K562 (cell line): ENCODE results near the gene ACVR2B. TPM values are rescaled to one million over a fixed set of nuclear protein-coding genes. Genes with fewer than 3 reads are reported as not detected.
A peak's percentile ranks its signal among the peaks of the same experiment; 100 is the strongest.

ENCODE experiments used
- ATAC-seq: fragments of 200-7000 bp; cut with Tn5 transposase; 3 replicates; pipeline ENCODE4 v1.9.1; 2020; ENCODE audit warnings: moderate library complexity
- BruUV-seq: library from RNA; stranded (reverse); fragments of 400-500 nt; replicated peaks from 2 replicates; lab custom pipeline; 2021; lab: Mats Ljungman, UMichigan
- CTCF ChIA-PET: fragments of 300-600 bp; formaldehyde crosslinking; extraction: SDS; loops from one replicate; lab custom pipeline; 2021; ENCODE audit warnings: low intra/inter-chr PET ratio; lab: Yijun Ruan, JAX
- POLR2A ChIA-PET: fragments of 300-600, 350-650 bp; sonication (Branson Sonifier 250); formaldehyde crosslinking; extraction: SDS; loops from one replicate; lab custom pipeline; 2021; ENCODE audit warnings: antibody characterized with exemption, inconsistent platforms; lab: Yijun Ruan, JAX
- DNase-seq, 4 experiments: peaks; one replicate each; pipeline versions ENCODE4 v3.0.0 to v3.0.0-alpha.2; 2011 to 2018; ENCODE audit warnings: low spot score in 3 of 4, mixed read lengths in 3 of 4; ENCODE audit errors: extremely low read depth in 1 of 4
- FAIRE-seq: peaks from 2 replicates; lab custom pipeline; 2011; peaks lifted over from hg19 to GRCh38; lab: Jason Lieb, UNC
- H2AFZ ChIP-seq: 2 replicates; pipeline ENCODE4 v1.6.0; 2011; ENCODE audit warnings: low read depth, low read length, control low read depth, inconsistent platforms
- H3K27ac ChIP-seq: fragments of 200-600 bp; 3 replicates; pipeline ENCODE4 v1.8.0; 2011; ENCODE audit warnings: low read depth, mild to moderate bottlenecking, control low read depth, inconsistent platforms, low read length, moderate library complexity, mixed read lengths; ENCODE audit errors: extremely low read depth
- H3K27me3 ChIP-seq, 2 experiments: fragments of 300-600 bp in 1 of 2; 2 replicates in 1 of 2; 3 replicates in 1 of 2; pipeline versions ENCODE4 v1.6.0 to v1.8.0; 2011; ENCODE audit warnings: inconsistent platforms in 2 of 2, low read length in 2 of 2, mild to moderate bottlenecking in 1 of 2, mixed read lengths in 1 of 2, moderate library complexity in 1 of 2; ENCODE audit not compliant: control insufficient read depth in 2 of 2, insufficient read depth in 2 of 2
- H3K36me3 ChIP-seq: fragments of 300-600 bp; 3 replicates; pipeline ENCODE4 v1.8.0; 2011; ENCODE audit warnings: mild to moderate bottlenecking, low read length, inconsistent platforms; ENCODE audit not compliant: control insufficient read depth, insufficient read depth
- H3K4me1 ChIP-seq, 2 experiments: fragments of 200-600 bp in 1 of 2; replicated peaks in 1 of 2; 2 replicates in 1 of 2; 3 replicates in 1 of 2; pipeline versions ENCODE4 v1.5.1 to v1.8.0; 2011; ENCODE audit warnings: inconsistent platforms in 2 of 2, low read length in 2 of 2, mild to moderate bottlenecking in 1 of 2, mixed read lengths in 1 of 2, moderate library complexity in 1 of 2; ENCODE audit not compliant: control insufficient read depth in 2 of 2, insufficient read depth in 2 of 2
- H3K4me2 ChIP-seq: 2 replicates; pipeline ENCODE4 v1.6.1; 2011; ENCODE audit warnings: low read length, control low read depth, inconsistent platforms, mixed read lengths; ENCODE audit not compliant: insufficient read depth
- H3K4me3 ChIP-seq: fragments of 200-600 bp; sonication (generic), shearing (Covaris generic); 2 replicates; pipeline ENCODE4 v1.5.1; 2016; ENCODE audit warnings: control low read depth, inconsistent platforms
- H3K79me2 ChIP-seq: fragments of 200-600 bp; 3 replicates; pipeline ENCODE4 v1.8.0; 2011; ENCODE audit warnings: low read length, inconsistent platforms; ENCODE audit not compliant: control insufficient read depth, insufficient read depth
- H3K9ac ChIP-seq, 2 experiments: 2 replicates each; pipeline versions ENCODE4 v1.6.0 to v1.6.1; 2011; ENCODE audit warnings: low read depth in 2 of 2, low read length in 2 of 2, control low read depth in 1 of 2, inconsistent platforms in 1 of 2, mild to moderate bottlenecking in 1 of 2, mixed read lengths in 1 of 2; ENCODE audit not compliant: insufficient read depth in 1 of 2
- H3K9me1 ChIP-seq: one replicate; pipeline ENCODE4 v1.6.0; 2011; ENCODE audit warnings: inconsistent platforms, mild to moderate bottlenecking, low read length, moderate library complexity; ENCODE audit not compliant: control insufficient read depth, insufficient read depth
- H3K9me3 ChIP-seq: replicated peaks from 2 replicates; pipeline ENCODE4 v1.5.1; 2011; ENCODE audit warnings: low read depth, low read length, inconsistent platforms; ENCODE audit not compliant: control insufficient read depth, insufficient read depth
- H4K20me1 ChIP-seq: replicated peaks from 2 replicates; pipeline ENCODE4 v1.6.1; 2011; ENCODE audit warnings: low read length, inconsistent platforms, mixed read lengths; ENCODE audit not compliant: control insufficient read depth, insufficient read depth
- FOSL1 ChIP-seq: fragments of 200-800 bp; sonication (Bioruptor generic); conservative IDR thresholded peaks from 2 replicates; pipeline ENCODE4 v1.6.1; 2016; ENCODE audit warnings: missing genetic modification characterization, missing compliant biosample characterization
- HDAC1 ChIP-seq, 2 experiments: fragments of 450-650 bp; IDR thresholded peaks; 2 replicates each; pipeline ENCODE4 v1.6.1; 2016 to 2017; ENCODE audit warnings: inconsistent platforms in 1 of 2, mild to moderate bottlenecking in 1 of 2, moderate library complexity in 1 of 2
- JUN ChIP-seq, 2 experiments: sonication (generic) in 1 of 2; formaldehyde crosslinking in 1 of 2; IDR thresholded peaks; 2 replicates each; pipeline versions ENCODE4 v1.6.1 to v1.8.0; 2012 to 2022; ENCODE audit warnings: borderline replicate concordance in 2 of 2, mild to moderate bottlenecking in 2 of 2, improper control_type of control experiment in 1 of 2, low read depth in 1 of 2, low read length in 1 of 2, missing genetic modification reagents in 1 of 2
- JUND ChIP-seq, 2 experiments: IDR thresholded peaks; 2 replicates in 1 of 2; 3 replicates in 1 of 2; pipeline ENCODE4 v1.6.1; 2011; ENCODE audit warnings: borderline replicate concordance in 2 of 2, low read depth in 2 of 2, low read length in 2 of 2, improper control_type of control experiment in 1 of 2, missing biosample characterization in 1 of 2, missing genetic modification characterization in 1 of 2, missing genetic modification reagents in 1 of 2
- WGBS: fragments of 100-300 bp; shearing (Covaris generic); methylation state at CpG from one replicate; pipeline ENCODE4 v1.1.6; 2016; ENCODE audit warnings: low coverage, mixed read lengths; ENCODE audit not compliant: insufficient coverage; ENCODE audit errors: missing lambda C conversion rate; 5-methylcytosine and 5-hydroxymethylcytosine counted together
- in situ Hi-C: fragments of 300-500 bp; cut with MboI; formaldehyde crosslinking; loops from 4 replicates; pipeline ENCODE4 v1.15.0; 2018; ENCODE audit warnings: inconsistent platforms, mixed read lengths
- intact Hi-C: fragments of 100-400 bp; cut with micrococcal nuclease; formaldehyde crosslinking; loops from 2 replicates; pipeline ENCODE4 v1.14.2; 2022
- polyA plus RNA-seq, 8 experiments: library from polyadenylated mRNA; depleted of rRNA in 4 of 8; stranded (reverse) in 5 of 8; unstranded in 3 of 8; fragments of >200 nt; fragmentation: Nextera tagmentation in 2 of 8; fragmentation: Illumina TruSeq in 1 of 8; extraction: Ambion mirVana in 2 of 8; extraction: Trizol in 1 of 8; gene quantifications; 2 replicates each; pipeline versions ENCODE4 v1.2.1 to v1.2.3, GENCODE V29; 2011 to 2014; ENCODE audit warnings: inconsistent platforms in 1 of 8, missing spikeins in 1 of 8
- total RNA-seq, 7 experiments: library from RNA; depleted of rRNA in 6 of 7; stranded (reverse); fragments of >200 nt in 6 of 7; fragmentation: Illumina TruSeq in 2 of 7; extraction: Trizol in 2 of 7; gene quantifications; 2 replicates each; pipeline versions ENCODE4 v1.2.1 to v1.2.3, GENCODE V29; 2011 to 2021; ENCODE audit warnings: low replicate concordance in 1 of 7
- TF ChIP-seq, protein P1 (sequence below), 2 experiments: fragments of 450-650 bp in 1 of 2; sonication (generic) in 1 of 2; formaldehyde crosslinking; conservative IDR thresholded peaks; 2 replicates each; pipeline versions ENCODE4 v1.4.0 to v1.8.1; 2020 to 2022; ENCODE audit warnings: mild to moderate bottlenecking in 1 of 2, missing genetic modification reagents in 1 of 2
- TF ChIP-seq, protein P2 (sequence below), 2 experiments: fragments of 450-650 bp in 1 of 2; sonication (generic) in 1 of 2; formaldehyde crosslinking in 1 of 2; IDR thresholded peaks in 1 of 2; conservative IDR thresholded peaks in 1 of 2; 2 replicates each; pipeline versions ENCODE4 v1.6.1 to v1.8.1; 2016 to 2023; ENCODE audit warnings: mild to moderate bottlenecking in 2 of 2, moderate library complexity in 2 of 2, inconsistent platforms in 1 of 2, missing genetic modification reagents in 1 of 2

Gene ACVR2B
- total and polyA plus RNA-seq, 9 of the 15 experiments (the other 6 are each of a cell fraction or from before 2014, with no cell fraction given) = 1.8 to 23.7 (median 7.1) TPM

DNA sequence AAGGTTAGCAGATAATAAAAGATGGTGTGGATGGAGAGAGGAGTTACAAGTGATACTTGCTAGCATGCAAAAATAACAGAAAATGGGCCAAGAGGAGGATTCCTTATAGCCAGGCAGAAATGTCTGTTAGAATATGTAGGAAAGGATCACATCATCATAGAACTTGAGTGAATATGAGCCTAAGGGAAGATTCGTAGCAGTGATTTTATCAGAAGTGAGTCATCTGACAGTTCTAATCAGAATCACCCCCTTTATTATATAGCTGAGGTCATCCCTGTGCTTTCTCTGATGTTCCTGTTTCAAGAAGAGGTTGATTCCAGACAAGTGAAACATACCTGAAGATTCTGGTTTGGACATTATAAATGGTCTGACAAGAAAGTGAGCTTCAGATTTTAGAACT is 65.3 kb downstream of the ACVR2B start:
- in situ Hi-C loops = no loop called here
- DNase-seq (no peak), FAIRE-seq (no peak), ATAC-seq (no peak)
- no peak overlapping the region for H2AFZ ChIP-seq
- no peaks in the 10 kb centered on the region for H4K20me1 ChIP-seq
- 17% methylated on average over 1 of the region's 1 CpG for WGBS
- H3K79me2 ChIP-seq = no peaks in the 10 kb centered on the region
- no peak overlapping the region for H3K27ac ChIP-seq
- H3K9me3 ChIP-seq = no peaks in the 10 kb centered on the region
- no peaks in the 10 kb centered on the region for H3K9me1 ChIP-seq
- H3K9ac ChIP-seq = no peak overlapping the region
- no peak overlapping the region for H3K4me3 ChIP-seq
- ChIA-PET CTCF (interaction anchor here (1.1 to 1.3 kb wide), 2 partner anchors 19 to 512 kb away, joined by 3 to 4 read pairs; no protein-coding TSS in a partner anchor), POLR2A (interaction anchor here (0.6 to 1.3 kb wide), 4 partner anchors 8 to 711 kb away, joined by 3 read pairs; no protein-coding TSS in a partner anchor)
- intact Hi-C loops = no loop called here
- H3K36me3 ChIP-seq = peaks cover 7% of the 10 kb centered on the region; the same call in 2 of the 3 replicates
- no TSS peak for BruUV-seq
- H3K4me2 ChIP-seq = no peak overlapping the region
- TF ChIP-seq, protein P1, sequence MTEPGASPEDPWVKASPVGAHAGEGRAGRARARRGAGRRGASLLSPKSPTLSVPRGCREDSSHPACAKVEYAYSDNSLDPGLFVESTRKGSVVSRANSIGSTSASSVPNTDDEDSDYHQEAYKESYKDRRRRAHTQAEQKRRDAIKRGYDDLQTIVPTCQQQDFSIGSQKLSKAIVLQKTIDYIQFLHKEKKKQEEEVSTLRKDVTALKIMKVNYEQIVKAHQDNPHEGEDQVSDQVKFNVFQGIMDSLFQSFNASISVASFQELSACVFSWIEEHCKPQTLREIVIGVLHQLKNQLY (CRISPR knock-in tag; conservative IDR thresholded peaks at IDR 0.05) = no peak
- TF ChIP-seq, protein P2, sequence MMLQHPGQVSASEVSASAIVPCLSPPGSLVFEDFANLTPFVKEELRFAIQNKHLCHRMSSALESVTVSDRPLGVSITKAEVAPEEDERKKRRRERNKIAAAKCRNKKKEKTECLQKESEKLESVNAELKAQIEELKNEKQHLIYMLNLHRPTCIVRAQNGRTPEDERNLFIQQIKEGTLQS (IDR thresholded peaks at IDR 0.05) = peak; percentile 79
- TF ChIP-seq, protein P2 (CRISPR knock-in tag; conservative IDR thresholded peaks at IDR 0.05) = no peak
- TF ChIP-seq FOSL1 (peak; percentile 76), JUN (IDR thresholded peaks at IDR 0.05; ENCODE audit: borderline replicate concordance, low read depth, low read length) (peak; percentile 55; the same call in 1 of the 2 replicates), JUN (CRISPR knock-in tag; IDR thresholded peaks at IDR 0.05; ENCODE audit: borderline replicate concordance) (no peak), JUND (IDR thresholded peaks at IDR 0.05; ENCODE audit: borderline replicate concordance, low read depth, low read length) (peak; percentile 70; the same call in 1 of the 2 replicates), JUND (tag; IDR thresholded peaks at IDR 0.05; ENCODE audit: borderline replicate concordance, low read depth, low read length) (peak; percentile 75), HDAC1 (IDR thresholded peaks at IDR 0.05) (no peak)
- H3K4me1 ChIP-seq = no peaks in the 10 kb centered on the region
- H3K27me3 ChIP-seq = no peaks in the 10 kb centered on the region
